Measurements from ENCODE around the gene OR8U1.

The OR8U1 gene

DNA sequence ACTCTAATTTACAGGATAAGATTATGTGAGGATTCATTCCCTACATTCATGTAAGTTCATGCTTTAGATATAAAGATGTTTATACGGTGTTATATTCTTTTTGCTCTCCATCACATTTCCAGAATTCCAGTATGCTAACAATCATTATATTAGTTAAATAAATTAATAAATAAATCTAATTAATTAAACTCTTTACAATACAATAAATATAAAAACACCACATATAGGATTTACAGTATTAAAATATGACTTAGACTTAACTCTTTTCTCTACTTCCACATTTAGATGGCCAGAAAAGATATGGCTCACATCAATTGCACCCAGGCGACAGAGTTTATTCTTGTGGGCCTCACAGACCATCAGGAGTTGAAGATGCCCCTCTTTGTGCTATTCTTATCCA lies at the start of gene OR8U1:
TSS of gene OR8U1 (plus strand) at position 301 of the 400 bp plus-strand sequence. CDS start at position 301, 0 bp downstream.
- DNase-seq (ENCODE audit: low spot score), result no peak
- Histone ChIP-seq H3K4me3 (no peak within 1 kb of the TSS), H3K27ac (no peak within 1 kb of the TSS)
- TF ChIP-seq, protein P1, sequence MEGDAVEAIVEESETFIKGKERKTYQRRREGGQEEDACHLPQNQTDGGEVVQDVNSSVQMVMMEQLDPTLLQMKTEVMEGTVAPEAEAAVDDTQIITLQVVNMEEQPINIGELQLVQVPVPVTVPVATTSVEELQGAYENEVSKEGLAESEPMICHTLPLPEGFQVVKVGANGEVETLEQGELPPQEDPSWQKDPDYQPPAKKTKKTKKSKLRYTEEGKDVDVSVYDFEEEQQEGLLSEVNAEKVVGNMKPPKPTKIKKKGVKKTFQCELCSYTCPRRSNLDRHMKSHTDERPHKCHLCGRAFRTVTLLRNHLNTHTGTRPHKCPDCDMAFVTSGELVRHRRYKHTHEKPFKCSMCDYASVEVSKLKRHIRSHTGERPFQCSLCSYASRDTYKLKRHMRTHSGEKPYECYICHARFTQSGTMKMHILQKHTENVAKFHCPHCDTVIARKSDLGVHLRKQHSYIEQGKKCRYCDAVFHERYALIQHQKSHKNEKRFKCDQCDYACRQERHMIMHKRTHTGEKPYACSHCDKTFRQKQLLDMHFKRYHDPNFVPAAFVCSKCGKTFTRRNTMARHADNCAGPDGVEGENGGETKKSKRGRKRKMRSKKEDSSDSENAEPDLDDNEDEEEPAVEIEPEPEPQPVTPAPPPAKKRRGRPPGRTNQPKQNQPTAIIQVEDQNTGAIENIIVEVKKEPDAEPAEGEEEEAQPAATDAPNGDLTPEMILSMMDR (IDR thresholded peaks at IDR 0.05), result no peak

GRCh38 chr11:56331861-56332491 lies 43.4 kb upstream of the OR8U1 start:
- H3K4me3 ChIP-seq, result no peak overlapping the region
- no peak overlapping the region for H3K27ac ChIP-seq
- DNase-seq (ENCODE audit: low spot score), result no peak
- TF ChIP-seq, protein P1 (IDR thresholded peaks at IDR 0.05), result no peak

DNA sequence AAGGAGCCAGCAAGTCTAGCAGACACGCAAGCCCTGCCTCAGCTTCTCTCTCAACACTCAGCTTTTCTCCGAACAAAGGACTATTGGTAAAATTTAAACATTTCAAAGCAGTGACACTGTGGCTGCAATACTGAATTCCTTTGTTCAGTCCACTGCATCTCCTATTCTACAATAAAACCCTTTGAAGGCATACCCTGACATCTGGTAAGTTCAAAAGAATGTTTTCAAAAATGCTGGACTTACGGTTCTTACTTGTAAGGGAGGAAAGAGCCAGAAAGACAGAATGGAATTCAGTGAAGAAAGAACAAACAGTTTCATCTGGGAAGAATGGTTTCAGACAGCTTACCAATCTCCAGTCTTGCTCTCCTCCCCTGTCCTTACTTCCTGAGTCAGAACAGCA lies 42.3 kb upstream of the OR8U1 start:
- Histone ChIP-seq H3K27ac (no peak overlapping the region), H3K4me3 (no peak overlapping the region)
- DNase-seq (ENCODE audit: low spot score), result no peak
- TF ChIP-seq, protein P1 (IDR thresholded peaks at IDR 0.05), result no peak

- TF ChIP-seq, protein P1 (IDR thresholded peaks at IDR 0.05), result no peak
- Histone ChIP-seq H3K4me3 (no peak overlapping the region), H3K27ac (no peak overlapping the region)
- no peak for DNase-seq (ENCODE audit: low spot score)
These were observed 35.1 kb upstream of the OR8U1 start for GRCh38 chr11:56340289-56340688.

DNA sequence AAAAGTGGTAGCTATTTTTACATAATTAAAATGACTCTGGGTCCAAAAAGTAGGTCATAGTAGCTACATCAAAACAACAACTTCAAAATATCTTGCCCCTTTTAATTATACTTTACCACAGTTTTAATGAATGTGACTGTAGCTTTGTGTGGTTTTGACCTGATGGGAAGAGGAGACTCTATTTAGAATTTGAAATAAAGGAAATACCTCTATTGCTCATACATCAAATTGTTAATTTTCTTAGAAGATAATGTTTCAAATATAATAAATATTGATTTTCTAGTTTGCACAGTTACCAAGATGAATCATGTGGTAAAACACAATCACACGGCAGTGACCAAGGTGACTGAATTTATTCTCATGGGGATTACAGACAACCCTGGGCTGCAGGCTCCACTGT lies 29.7 kb upstream of the OR8U1 start, which contains the start of gene OR8K1:
TSS of gene OR8K1 (plus strand) at position 301 of the 400 bp plus-strand sequence. CDS start at position 301, 0 bp downstream.
- H3K4me3 ChIP-seq, result no peak within 1 kb of the TSS
- H3K27ac ChIP-seq, result no peak within 1 kb of the TSS
- TF ChIP-seq, protein P1 (IDR thresholded peaks at IDR 0.05), result no peak
- no peak for DNase-seq (ENCODE audit: low spot score)

GRCh38 chr11:56353991-56354390 lies 21.4 kb upstream of the OR8U1 start, which contains the start of gene OR8J1:
Gene OR8J1, plus strand, starts transcription at chr11:56354291. Its CDS starts 5,956 bp downstream, at chr11:56360247.
- TF ChIP-seq, protein P1 (IDR thresholded peaks at IDR 0.05), result no peak
- Histone ChIP-seq H3K4me3 (no peak within 1 kb of the TSS), H3K27ac (no peak within 1 kb of the TSS)
- no peak for DNase-seq (ENCODE audit: low spot score)

DNA sequence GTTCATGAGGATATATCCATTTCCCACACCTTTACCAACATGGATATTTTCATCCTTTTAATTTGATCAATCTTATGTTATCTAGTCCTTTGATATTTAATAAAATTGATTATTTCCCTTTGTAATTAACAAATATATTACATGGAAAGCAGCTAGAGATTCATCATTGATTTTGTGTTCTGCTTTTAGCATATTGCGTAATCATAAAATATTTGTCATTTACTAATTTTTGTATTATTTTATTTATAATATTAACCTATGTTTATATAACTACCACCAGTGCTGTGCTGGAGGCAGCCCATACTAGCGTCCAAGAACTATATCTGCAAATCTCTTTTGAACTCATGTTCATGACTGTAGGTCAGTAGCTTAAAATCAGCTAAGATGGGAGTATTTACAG lies 4.7 kb downstream of the OR8U1 start:
- TF ChIP-seq, protein P1 (IDR thresholded peaks at IDR 0.05), result no peak
- Histone ChIP-seq H3K27ac (no peak overlapping the region), H3K4me3 (no peak overlapping the region)
- no peak for DNase-seq (ENCODE audit: low spot score)
